Measurements from ENCODE around the gene DNAH17.

DNA sequence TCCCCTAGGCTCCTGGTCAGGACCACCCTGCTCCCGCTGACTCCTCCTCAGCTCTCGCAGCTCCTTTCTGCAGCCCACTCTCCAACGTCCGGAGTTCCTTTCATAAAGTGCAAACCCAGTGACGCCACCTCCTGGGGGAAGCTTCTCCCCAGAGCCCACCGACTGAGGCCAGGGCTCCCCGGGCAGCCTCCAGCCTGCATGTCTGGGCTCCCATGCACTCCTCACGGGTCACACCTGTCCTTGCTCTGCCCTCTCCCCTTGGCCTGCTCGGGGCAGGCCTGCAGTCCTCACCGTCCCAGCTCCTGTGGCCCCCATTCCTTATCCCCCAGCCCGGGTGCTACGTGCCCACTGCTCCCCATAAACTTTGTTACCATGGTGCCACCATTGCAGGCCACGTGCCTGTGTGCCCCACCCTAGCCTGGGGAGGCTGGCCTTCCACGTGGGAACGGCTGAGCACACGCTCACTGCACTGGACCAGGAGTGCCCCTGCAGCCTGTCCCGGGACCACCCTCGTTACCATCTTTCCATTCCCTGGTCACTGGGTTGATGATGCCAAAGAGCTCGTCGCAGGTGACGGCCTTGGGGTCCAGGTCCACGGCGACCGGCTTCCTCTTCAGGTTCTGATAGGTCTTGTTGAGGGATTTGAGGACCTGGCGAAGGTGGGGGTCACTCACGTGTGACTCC lies 84.9 kb downstream of the DNAH17 start:
- no peak for TF ChIP-seq CTCF (IDR thresholded peaks at IDR 0.05)
- no peak for TF ChIP-seq POLR2A (IDR thresholded peaks at IDR 0.05)
